Cardiac fibroblast (primary cell): ENCODE measurements around the gene ZFR.

Experiments
- DNase-seq, 2 donors: peaks; one replicate each; pipeline versions ENCODE4 v3.0.0 to v3.0.0-alpha.2; 2010; ENCODE audit warnings: low read depth in 2 of 2
- H3K4me3 ChIP-seq, 2 donors: replicated peaks in 1 of 2; 1 replicate in 1 of 2; 2 replicates in 1 of 2; pipeline ENCODE4 v1.5.1; 2011; ENCODE audit warnings: low read depth in 2 of 2, low read length in 2 of 2, mild to moderate bottlenecking in 2 of 2, moderate library complexity in 1 of 2
- TF ChIP-seq, protein P1 (sequence below): IDR thresholded peaks from one replicate; pipeline ENCODE4 v1.5.1; 2011; ENCODE audit warnings: low read depth, mild to moderate bottlenecking, low read length, inconsistent platforms

Gene ZFR

DNA sequence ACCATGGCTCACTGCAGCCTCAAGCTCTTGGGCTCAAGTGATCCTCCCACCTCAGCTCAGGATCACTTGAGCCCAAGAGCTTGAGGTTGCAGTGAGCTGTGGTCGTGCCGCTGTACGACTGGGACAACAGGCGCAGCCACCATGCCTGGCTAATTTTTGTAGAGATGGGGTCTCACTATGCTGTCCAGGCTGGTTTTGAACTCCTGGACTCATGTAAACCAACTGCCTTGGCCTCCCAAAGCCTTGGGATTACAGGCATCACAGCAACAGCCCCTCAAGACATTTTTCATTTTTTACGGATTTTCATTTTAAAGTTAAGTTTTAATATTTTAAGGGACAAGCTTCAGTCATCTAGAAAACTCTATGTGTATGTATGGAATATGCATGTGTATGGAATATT lies 78.9 kb downstream of the ZFR start:
- TF ChIP-seq, protein P1, sequence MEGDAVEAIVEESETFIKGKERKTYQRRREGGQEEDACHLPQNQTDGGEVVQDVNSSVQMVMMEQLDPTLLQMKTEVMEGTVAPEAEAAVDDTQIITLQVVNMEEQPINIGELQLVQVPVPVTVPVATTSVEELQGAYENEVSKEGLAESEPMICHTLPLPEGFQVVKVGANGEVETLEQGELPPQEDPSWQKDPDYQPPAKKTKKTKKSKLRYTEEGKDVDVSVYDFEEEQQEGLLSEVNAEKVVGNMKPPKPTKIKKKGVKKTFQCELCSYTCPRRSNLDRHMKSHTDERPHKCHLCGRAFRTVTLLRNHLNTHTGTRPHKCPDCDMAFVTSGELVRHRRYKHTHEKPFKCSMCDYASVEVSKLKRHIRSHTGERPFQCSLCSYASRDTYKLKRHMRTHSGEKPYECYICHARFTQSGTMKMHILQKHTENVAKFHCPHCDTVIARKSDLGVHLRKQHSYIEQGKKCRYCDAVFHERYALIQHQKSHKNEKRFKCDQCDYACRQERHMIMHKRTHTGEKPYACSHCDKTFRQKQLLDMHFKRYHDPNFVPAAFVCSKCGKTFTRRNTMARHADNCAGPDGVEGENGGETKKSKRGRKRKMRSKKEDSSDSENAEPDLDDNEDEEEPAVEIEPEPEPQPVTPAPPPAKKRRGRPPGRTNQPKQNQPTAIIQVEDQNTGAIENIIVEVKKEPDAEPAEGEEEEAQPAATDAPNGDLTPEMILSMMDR = no peak
- no peak overlapping the region for H3K4me3 ChIP-seq
- no peak for DNase-seq

DNA sequence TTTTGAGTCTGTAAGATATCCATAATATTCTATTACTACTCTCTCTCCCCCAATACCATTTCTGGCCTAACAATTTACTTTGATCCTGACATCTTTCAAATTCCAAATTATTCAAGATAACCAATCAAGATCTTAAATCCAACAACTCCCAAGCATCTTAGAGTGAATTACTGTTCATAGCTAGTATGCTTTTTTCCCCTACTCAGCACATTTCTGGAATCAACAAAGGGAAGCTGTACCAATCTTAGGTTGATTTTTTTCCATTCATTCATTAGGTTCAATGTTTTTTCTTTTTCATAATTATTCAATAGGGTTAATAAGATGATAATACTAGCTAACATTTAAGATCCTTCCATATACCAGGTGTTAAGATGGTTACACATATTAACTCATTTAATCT lies 81.5 kb downstream of the ZFR start:
- H3K4me3 ChIP-seq = no peak overlapping the region
- TF ChIP-seq, protein P1 = no peak
- DNase-seq = no peak

- no peak overlapping the region for H3K4me3 ChIP-seq
- no peak for DNase-seq
- TF ChIP-seq, protein P1 = no peak
Observed at GRCh38 chr5:32362527-32362926, 82.0 kb downstream of the ZFR start.

DNA sequence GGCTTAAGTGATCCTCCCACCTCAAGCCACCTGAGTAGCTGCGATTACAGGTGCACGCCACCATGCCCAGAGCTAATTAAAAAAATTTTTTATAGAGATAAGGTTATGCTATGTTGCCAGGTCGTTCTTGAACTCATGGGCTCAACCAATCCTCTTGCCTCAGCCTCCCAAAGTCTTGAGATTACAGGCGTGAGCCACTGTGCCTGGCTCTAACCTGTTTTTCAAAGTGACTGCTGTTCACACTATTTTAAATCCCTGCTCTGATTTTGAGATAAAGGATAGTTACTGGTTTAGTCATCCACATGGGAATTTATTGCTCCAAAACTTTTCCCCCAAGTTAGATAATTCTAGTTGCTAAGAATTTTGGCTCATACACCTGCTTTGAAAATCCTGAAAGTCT lies 83.6 kb downstream of the ZFR start:
- no peak overlapping the region for H3K4me3 ChIP-seq
- TF ChIP-seq, protein P1 = no peak
- DNase-seq = no peak

- TF ChIP-seq, protein P1 = no peak
- no peak for DNase-seq
- H3K4me3 ChIP-seq = no peak overlapping the region
Observed at GRCh38 chr5:32358611-32359010, 85.9 kb downstream of the ZFR start.

- no peak for DNase-seq
- TF ChIP-seq, protein P1 = no peak
- H3K4me3 ChIP-seq = no peak overlapping the region
Observed at GRCh38 chr5:32357658-32358057, 86.9 kb downstream of the ZFR start.

GRCh38 chr5:32355686-32356085 lies 88.9 kb downstream of the ZFR start:
- TF ChIP-seq, protein P1 = no peak
- peak; percentile 70 to 86 for DNase-seq
- H3K4me3 ChIP-seq = no peak overlapping the region
